Liver (tissue), 3 donors: ENCODE results near the gene PSMB8.

Experiments
- HNF4A ChIP-seq, 2 donors: conservative IDR thresholded peaks; 2 replicates each; pipeline ENCODE4 v1.6.1; 2016; ENCODE audit warnings: antibody characterized with exemption in 2 of 2, mild to moderate bottlenecking in 2 of 2
- JUND ChIP-seq, 2 donors: IDR thresholded peaks; 2 replicates each; pipeline ENCODE4 v1.6.1; 2016; ENCODE audit warnings: antibody characterized with exemption in 2 of 2
- SP1 ChIP-seq: IDR thresholded peaks from 2 replicates; pipeline ENCODE4 v1.6.1; 2018; ENCODE audit warnings: antibody characterized with exemption, mild to moderate bottlenecking
- TF ChIP-seq, protein P1 (sequence below): fragments of 150-350 bp; IDR thresholded peaks from 2 replicates; pipeline ENCODE4 v1.5.1; 2017; ENCODE audit warnings: improper control_type of control experiment, low read depth, low read length; ENCODE audit not compliant: missing input control
- TF ChIP-seq, protein P2 (sequence below): IDR thresholded peaks from 2 replicates; pipeline ENCODE4 v1.6.1; 2016; ENCODE audit warnings: antibody characterized with exemption, mild to moderate bottlenecking
- TF ChIP-seq, protein P3 (sequence below): IDR thresholded peaks from 2 replicates; pipeline ENCODE4 v1.6.1; 2016; ENCODE audit warnings: antibody characterized with exemption
- donor health status: healthy.
- donor health status: healthy.

DNA sequence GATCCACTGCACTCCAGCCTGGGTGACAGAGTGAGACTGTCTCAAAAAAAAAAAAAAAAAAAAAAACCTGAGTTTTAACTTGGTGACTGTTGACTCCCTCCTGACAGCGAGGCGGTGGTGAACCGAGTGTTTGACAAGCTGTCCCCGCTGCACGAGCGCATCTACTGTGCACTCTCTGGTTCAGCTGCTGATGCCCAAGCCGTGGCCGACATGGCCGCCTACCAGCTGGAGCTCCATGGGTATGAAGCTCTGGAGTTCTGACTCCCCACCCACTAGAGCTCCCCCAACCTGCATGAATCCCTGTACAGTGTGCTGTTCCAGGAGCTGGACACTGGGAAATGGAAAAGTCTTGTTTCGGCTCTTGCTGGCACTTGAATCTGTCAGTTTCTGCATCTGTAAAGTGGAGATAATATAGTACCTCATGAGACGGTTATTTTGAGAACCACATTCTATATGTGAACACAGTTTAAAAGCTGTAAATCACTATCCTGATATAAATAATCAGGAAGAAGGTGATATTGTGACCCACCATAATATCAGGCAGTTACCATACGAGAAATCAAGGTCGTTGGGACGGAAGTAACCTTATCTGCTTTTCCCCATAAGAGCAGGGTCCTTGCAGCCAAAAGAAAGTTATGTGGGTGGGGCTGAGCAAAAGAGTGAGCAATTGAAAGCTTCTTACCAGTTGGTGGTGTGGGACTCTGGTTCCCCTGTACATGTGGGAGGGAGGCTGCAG, 13.5 kb upstream of the PSMB8 start:
- TF ChIP-seq SP1 (no peak), HNF4A (conservative IDR thresholded peaks at IDR 0.05) (no peak), JUND (IDR thresholded peaks at IDR 0.05) (no peak)
- TF ChIP-seq, protein P1, sequence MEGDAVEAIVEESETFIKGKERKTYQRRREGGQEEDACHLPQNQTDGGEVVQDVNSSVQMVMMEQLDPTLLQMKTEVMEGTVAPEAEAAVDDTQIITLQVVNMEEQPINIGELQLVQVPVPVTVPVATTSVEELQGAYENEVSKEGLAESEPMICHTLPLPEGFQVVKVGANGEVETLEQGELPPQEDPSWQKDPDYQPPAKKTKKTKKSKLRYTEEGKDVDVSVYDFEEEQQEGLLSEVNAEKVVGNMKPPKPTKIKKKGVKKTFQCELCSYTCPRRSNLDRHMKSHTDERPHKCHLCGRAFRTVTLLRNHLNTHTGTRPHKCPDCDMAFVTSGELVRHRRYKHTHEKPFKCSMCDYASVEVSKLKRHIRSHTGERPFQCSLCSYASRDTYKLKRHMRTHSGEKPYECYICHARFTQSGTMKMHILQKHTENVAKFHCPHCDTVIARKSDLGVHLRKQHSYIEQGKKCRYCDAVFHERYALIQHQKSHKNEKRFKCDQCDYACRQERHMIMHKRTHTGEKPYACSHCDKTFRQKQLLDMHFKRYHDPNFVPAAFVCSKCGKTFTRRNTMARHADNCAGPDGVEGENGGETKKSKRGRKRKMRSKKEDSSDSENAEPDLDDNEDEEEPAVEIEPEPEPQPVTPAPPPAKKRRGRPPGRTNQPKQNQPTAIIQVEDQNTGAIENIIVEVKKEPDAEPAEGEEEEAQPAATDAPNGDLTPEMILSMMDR = no peak
- TF ChIP-seq, protein P2, sequence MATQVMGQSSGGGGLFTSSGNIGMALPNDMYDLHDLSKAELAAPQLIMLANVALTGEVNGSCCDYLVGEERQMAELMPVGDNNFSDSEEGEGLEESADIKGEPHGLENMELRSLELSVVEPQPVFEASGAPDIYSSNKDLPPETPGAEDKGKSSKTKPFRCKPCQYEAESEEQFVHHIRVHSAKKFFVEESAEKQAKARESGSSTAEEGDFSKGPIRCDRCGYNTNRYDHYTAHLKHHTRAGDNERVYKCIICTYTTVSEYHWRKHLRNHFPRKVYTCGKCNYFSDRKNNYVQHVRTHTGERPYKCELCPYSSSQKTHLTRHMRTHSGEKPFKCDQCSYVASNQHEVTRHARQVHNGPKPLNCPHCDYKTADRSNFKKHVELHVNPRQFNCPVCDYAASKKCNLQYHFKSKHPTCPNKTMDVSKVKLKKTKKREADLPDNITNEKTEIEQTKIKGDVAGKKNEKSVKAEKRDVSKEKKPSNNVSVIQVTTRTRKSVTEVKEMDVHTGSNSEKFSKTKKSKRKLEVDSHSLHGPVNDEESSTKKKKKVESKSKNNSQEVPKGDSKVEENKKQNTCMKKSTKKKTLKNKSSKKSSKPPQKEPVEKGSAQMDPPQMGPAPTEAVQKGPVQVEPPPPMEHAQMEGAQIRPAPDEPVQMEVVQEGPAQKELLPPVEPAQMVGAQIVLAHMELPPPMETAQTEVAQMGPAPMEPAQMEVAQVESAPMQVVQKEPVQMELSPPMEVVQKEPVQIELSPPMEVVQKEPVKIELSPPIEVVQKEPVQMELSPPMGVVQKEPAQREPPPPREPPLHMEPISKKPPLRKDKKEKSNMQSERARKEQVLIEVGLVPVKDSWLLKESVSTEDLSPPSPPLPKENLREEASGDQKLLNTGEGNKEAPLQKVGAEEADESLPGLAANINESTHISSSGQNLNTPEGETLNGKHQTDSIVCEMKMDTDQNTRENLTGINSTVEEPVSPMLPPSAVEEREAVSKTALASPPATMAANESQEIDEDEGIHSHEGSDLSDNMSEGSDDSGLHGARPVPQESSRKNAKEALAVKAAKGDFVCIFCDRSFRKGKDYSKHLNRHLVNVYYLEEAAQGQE = no peak
- TF ChIP-seq, protein P3, sequence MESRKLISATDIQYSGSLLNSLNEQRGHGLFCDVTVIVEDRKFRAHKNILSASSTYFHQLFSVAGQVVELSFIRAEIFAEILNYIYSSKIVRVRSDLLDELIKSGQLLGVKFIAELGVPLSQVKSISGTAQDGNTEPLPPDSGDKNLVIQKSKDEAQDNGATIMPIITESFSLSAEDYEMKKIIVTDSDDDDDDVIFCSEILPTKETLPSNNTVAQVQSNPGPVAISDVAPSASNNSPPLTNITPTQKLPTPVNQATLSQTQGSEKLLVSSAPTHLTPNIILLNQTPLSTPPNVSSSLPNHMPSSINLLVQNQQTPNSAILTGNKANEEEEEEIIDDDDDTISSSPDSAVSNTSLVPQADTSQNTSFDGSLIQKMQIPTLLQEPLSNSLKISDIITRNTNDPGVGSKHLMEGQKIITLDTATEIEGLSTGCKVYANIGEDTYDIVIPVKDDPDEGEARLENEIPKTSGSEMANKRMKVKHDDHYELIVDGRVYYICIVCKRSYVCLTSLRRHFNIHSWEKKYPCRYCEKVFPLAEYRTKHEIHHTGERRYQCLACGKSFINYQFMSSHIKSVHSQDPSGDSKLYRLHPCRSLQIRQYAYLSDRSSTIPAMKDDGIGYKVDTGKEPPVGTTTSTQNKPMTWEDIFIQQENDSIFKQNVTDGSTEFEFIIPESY = no peak
